HepG2 (cell line): ENCODE measurements around the gene WDR70.

Experiments used
- BRCA1 ChIP-seq: sonication (generic); formaldehyde crosslinking; IDR thresholded peaks from 2 replicates; pipeline ENCODE4 v1.4.0; 2020; ENCODE audit warnings: missing genetic modification reagents
- CBFB ChIP-seq: sonication (generic); formaldehyde crosslinking; IDR thresholded peaks from 2 replicates; pipeline ENCODE4 v1.4.0; 2020; ENCODE audit warnings: missing genetic modification reagents
- KDM3A ChIP-seq: IDR thresholded peaks from 2 replicates; pipeline ENCODE4 v1.6.1; 2018; ENCODE audit warnings: low read depth, missing compliant biosample characterization
- PBX2 ChIP-seq: IDR thresholded peaks from 2 replicates; pipeline ENCODE4 v1.6.1; 2016; ENCODE audit warnings: control low read depth
- ZBTB40 ChIP-seq, 2 experiments: fragments of 450-650 bp in 1 of 2; sonication (generic) in 1 of 2; formaldehyde crosslinking in 1 of 2; IDR thresholded peaks; 2 replicates each; pipeline versions ENCODE4 v1.6.1 to v1.8.0; 2016 to 2022; ENCODE audit warnings: antibody characterized with exemption in 1 of 2, mild to moderate bottlenecking in 1 of 2, missing genetic modification reagents in 1 of 2
- ZNF138 ChIP-seq: sonication (generic); formaldehyde crosslinking; IDR thresholded peaks from 2 replicates; pipeline ENCODE4 v1.5.0; 2020; ENCODE audit warnings: mild to moderate bottlenecking, low read depth, missing genetic modification reagents
- ZNF282 ChIP-seq: fragments of 450-650 bp; IDR thresholded peaks from 2 replicates; pipeline ENCODE4 v1.6.1; 2018; ENCODE audit not compliant: partially characterized antibody
- ZNF598 ChIP-seq: sonication (generic); formaldehyde crosslinking; IDR thresholded peaks from 2 replicates; pipeline ENCODE4 v1.5.1; 2020; ENCODE audit warnings: mild to moderate bottlenecking, missing genetic modification reagents, borderline replicate concordance
- TF ChIP-seq, protein P1 (sequence below): sonication (generic); formaldehyde crosslinking; IDR thresholded peaks from 2 replicates; pipeline ENCODE4 v1.8.0; 2022; ENCODE audit warnings: low read depth, missing genetic modification reagents
- TF ChIP-seq, protein P2 (sequence below): sonication (generic); formaldehyde crosslinking; IDR thresholded peaks from 2 replicates; pipeline ENCODE4 v1.5.0; 2020; ENCODE audit warnings: missing genetic modification reagents
- TF ChIP-seq, protein P3 (sequence below): IDR thresholded peaks from 2 replicates; pipeline ENCODE4 v1.4.0; 2020; ENCODE audit warnings: mild to moderate bottlenecking, missing genetic modification reagents

DNA sequence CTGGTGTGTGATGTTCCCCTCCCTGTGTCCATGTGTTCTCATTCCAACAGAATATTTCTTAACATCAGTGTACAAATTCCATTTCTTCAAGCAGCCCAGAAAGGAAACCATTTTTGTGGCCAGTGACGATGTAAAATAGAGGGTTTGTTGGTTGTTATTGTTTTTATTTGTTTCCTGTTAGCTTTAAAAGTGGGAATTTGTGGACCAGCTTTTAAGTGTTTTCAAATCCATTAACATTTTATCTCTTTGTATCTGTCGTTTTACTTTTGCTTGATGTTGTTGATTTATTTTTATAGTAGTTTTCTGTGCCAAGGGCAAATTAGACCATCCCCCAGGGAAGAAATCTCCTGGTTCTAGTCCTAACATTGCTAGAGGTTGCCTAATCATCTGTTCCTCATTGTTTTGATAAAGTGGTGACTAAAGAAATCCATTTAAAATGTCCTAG lies 360.7 kb downstream of the WDR70 start:
- no peak for TF ChIP-seq CBFB
- TF ChIP-seq ZBTB40 (IDR thresholded peaks at IDR 0.05), result no peak
- no peak for TF ChIP-seq ZBTB40 (CRISPR knock-in tag; IDR thresholded peaks at IDR 0.05)
- TF ChIP-seq ZNF598 (CRISPR knock-in tag), result no peak
- TF ChIP-seq, protein P1, sequence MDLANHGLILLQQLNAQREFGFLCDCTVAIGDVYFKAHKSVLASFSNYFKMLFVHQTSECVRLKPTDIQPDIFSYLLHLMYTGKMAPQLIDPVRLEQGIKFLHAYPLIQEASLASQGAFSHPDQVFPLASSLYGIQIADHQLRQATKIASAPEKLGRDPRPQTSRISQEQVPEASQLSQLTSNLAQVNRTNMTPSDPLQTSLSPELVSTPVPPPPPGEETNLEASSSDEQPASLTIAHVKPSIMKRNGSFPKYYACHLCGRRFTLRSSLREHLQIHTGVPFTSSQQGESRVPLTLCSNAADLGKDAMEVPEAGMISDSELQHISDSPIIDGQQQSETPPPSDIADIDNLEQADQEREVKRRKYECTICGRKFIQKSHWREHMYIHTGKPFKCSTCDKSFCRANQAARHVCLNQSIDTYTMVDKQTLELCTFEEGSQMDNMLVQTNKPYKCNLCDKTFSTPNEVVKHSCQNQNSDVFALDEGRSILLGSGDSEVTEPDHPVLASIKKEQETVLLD, result no peak
- no peak for TF ChIP-seq KDM3A (CRISPR knock-in tag)
- TF ChIP-seq ZNF282, result no peak
- TF ChIP-seq ZNF138 (CRISPR knock-in tag), result no peak
- TF ChIP-seq BRCA1 (CRISPR knock-in tag), result no peak
- TF ChIP-seq, protein P2, sequence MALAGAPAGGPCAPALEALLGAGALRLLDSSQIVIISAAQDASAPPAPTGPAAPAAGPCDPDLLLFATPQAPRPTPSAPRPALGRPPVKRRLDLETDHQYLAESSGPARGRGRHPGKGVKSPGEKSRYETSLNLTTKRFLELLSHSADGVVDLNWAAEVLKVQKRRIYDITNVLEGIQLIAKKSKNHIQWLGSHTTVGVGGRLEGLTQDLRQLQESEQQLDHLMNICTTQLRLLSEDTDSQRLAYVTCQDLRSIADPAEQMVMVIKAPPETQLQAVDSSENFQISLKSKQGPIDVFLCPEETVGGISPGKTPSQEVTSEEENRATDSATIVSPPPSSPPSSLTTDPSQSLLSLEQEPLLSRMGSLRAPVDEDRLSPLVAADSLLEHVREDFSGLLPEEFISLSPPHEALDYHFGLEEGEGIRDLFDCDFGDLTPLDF (CRISPR knock-in tag), result no peak
- TF ChIP-seq, protein P3, sequence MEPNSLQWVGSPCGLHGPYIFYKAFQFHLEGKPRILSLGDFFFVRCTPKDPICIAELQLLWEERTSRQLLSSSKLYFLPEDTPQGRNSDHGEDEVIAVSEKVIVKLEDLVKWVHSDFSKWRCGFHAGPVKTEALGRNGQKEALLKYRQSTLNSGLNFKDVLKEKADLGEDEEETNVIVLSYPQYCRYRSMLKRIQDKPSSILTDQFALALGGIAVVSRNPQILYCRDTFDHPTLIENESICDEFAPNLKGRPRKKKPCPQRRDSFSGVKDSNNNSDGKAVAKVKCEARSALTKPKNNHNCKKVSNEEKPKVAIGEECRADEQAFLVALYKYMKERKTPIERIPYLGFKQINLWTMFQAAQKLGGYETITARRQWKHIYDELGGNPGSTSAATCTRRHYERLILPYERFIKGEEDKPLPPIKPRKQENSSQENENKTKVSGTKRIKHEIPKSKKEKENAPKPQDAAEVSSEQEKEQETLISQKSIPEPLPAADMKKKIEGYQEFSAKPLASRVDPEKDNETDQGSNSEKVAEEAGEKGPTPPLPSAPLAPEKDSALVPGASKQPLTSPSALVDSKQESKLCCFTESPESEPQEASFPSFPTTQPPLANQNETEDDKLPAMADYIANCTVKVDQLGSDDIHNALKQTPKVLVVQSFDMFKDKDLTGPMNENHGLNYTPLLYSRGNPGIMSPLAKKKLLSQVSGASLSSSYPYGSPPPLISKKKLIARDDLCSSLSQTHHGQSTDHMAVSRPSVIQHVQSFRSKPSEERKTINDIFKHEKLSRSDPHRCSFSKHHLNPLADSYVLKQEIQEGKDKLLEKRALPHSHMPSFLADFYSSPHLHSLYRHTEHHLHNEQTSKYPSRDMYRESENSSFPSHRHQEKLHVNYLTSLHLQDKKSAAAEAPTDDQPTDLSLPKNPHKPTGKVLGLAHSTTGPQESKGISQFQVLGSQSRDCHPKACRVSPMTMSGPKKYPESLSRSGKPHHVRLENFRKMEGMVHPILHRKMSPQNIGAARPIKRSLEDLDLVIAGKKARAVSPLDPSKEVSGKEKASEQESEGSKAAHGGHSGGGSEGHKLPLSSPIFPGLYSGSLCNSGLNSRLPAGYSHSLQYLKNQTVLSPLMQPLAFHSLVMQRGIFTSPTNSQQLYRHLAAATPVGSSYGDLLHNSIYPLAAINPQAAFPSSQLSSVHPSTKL (CRISPR knock-in tag), result no peak
- no peak for TF ChIP-seq PBX2 (CRISPR knock-in tag)
